Neutrophil (primary cell): Measurements from ENCODE around the gene TM9SF2.

Experiments used
- H3K27ac ChIP-seq: fragments of 200-600 bp; sonication (generic); 2 replicates; pipeline ENCODE4 v1.5.1; 2016; ENCODE audit warnings: mild to moderate bottlenecking, moderate library complexity
- H3K27me3 ChIP-seq: fragments of 200-600 bp; sonication (generic); 2 replicates; pipeline ENCODE4 v1.6.0; 2016; ENCODE audit warnings: mild to moderate bottlenecking
- H3K36me3 ChIP-seq: fragments of 200-600 bp; sonication (generic); 2 replicates; pipeline ENCODE4 v1.5.1; 2017
- H3K4me1 ChIP-seq, 2 experiments: fragments of 200-600 bp in 1 of 2; sonication (generic) in 1 of 2; 1 replicate in 1 of 2; 2 replicates in 1 of 2; pipeline versions ENCODE4 v1.5.1 to v1.6.1; 2013 to 2016; ENCODE audit warnings: low read depth in 1 of 2, low read length in 1 of 2, mild to moderate bottlenecking in 1 of 2, moderate library complexity in 1 of 2; ENCODE audit not compliant: control insufficient read depth in 1 of 2, insufficient read depth in 1 of 2
- H3K4me3 ChIP-seq, 2 experiments: fragments of 200-600 bp in 1 of 2; sonication (generic) in 1 of 2; 1 replicate in 1 of 2; 2 replicates in 1 of 2; pipeline ENCODE4 v1.5.1; 2013 to 2016; ENCODE audit warnings: low read depth in 1 of 2, low read length in 1 of 2, mild to moderate bottlenecking in 1 of 2, moderate library complexity in 1 of 2
- H3K9me3 ChIP-seq: fragments of 200-600 bp; sonication (generic); 2 replicates; pipeline ENCODE4 v1.5.1; 2016
- TF ChIP-seq, protein P1 (sequence below): fragments of 200-600 bp; sonication (generic); IDR thresholded peaks from 2 replicates; pipeline ENCODE4 v1.5.1; 2016; ENCODE audit warnings: antibody characterized with exemption

The TM9SF2 gene

DNA sequence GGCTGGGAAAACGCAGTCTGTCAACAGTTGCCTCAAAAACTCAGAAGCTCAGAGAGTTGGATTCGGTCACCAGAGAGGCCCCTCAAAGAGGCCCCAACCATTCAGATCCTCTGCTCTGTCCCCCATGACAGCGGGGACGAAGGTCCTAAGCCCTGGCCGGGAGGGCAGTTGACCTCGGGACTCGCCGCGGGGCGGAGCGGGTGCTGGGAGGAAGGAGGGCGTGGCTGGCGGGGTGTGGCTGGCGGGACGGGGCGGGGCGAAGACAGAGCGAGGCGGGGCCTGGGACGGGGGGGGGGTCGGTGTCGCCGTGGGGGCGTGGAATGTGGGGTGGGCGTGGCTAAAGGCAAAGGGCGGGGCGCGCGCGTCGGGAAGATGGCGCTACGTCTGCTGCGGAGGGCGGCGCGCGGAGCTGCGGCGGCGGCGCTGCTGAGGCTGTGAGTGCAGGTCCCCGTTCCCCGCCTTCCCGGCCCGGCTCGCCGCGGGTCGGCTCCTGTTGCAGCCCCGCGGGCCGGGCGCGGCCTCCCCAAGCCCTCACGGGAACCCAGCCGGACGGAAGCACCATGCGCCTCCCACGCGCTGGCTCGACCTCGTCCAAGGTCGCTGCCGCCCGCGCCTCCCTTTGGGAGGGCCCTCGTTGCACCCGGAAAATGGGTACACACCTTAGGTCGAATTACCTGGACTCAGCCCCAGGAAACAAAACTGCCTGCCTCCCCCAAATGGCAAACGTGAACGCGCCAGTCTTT lies 105.2 kb downstream of the TM9SF2 start, which contains the start of gene CLYBL:
TSS of gene CLYBL (plus strand) at position 367 of the 743 bp plus-strand sequence.
- H3K36me3 ChIP-seq: no peaks in the 10 kb centered on the region
- peak within 1 kb of the TSS; percentile 52 for H3K27ac ChIP-seq
- TF ChIP-seq, protein P1, sequence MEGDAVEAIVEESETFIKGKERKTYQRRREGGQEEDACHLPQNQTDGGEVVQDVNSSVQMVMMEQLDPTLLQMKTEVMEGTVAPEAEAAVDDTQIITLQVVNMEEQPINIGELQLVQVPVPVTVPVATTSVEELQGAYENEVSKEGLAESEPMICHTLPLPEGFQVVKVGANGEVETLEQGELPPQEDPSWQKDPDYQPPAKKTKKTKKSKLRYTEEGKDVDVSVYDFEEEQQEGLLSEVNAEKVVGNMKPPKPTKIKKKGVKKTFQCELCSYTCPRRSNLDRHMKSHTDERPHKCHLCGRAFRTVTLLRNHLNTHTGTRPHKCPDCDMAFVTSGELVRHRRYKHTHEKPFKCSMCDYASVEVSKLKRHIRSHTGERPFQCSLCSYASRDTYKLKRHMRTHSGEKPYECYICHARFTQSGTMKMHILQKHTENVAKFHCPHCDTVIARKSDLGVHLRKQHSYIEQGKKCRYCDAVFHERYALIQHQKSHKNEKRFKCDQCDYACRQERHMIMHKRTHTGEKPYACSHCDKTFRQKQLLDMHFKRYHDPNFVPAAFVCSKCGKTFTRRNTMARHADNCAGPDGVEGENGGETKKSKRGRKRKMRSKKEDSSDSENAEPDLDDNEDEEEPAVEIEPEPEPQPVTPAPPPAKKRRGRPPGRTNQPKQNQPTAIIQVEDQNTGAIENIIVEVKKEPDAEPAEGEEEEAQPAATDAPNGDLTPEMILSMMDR: peak; percentile 31
- H3K9me3 ChIP-seq: no peaks in the 10 kb centered on the region
- H3K27me3 ChIP-seq: peaks cover 7% of the 10 kb centered on the region
- peak within 1 kb of the TSS; percentile 66 to 76 for H3K4me3 ChIP-seq
- peaks cover 13 to 15% of the 10 kb centered on the region in 2 experiments for H3K4me1 ChIP-seq

DNA sequence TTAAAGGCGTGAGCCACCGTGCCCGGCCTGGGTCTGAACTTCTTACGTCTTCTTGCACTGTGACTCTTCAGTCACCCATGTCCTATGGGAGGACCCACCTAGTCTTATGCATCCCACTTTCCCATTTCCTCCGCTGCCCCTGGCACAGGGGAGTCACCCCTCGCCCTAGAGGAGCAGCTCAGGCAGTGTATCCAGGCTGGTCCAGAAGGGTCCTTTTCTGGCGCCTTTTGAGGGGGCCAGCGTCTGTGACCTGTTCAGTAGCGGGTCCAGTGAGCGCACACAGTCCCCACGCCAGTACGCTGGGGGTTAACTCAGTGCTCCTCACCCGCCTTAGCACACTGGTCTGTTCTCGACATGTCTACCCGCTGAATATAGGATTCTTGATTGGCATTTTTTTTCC lies 107.1 kb downstream of the TM9SF2 start:
- Histone ChIP-seq H3K27me3 (peaks cover 4% of the 10 kb centered on the region), H3K4me1 (peaks cover 13 to 15% of the 10 kb centered on the region in 2 experiments), H3K27ac (no peak overlapping the region), H3K36me3 (no peaks in the 10 kb centered on the region), H3K4me3 (no peak overlapping the region), H3K9me3 (no peaks in the 10 kb centered on the region)
- TF ChIP-seq, protein P1: no peak

DNA sequence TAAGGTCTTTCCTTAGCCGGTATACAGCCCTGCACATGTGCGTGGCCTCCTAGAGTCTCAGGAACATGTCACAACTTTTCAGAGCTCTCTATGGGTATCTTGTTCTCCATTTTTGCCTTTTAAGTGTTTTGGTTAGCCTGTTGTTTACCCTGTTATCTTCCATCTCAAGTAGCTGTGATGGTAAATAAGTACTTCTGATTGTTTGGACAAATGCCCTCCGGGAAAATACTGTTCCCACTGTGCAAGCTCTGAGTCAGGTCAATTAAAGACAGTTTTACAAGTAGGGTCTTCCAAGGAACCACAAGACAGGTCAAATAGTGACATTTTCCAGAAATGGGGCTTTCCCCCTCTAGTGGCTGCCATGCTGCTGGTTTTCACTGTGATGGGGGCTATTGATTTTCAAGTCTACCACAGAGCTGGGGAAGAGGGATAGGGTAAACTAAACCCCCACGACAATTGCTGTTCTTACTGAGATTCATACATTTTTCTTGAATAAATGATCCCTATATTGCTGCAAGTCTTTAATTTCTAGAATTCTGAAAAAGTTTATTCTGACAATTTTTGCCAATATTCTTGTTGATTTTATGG lies 109.5 kb downstream of the TM9SF2 start:
- Histone ChIP-seq H3K4me1 (peaks cover 10 to 14% of the 10 kb centered on the region in 2 experiments), H3K27ac (no peak overlapping the region)

More for the DNA sequence above, 109.5 kb downstream of the TM9SF2 start:
- Histone ChIP-seq H3K27me3 (no peaks in the 10 kb centered on the region), H3K36me3 (no peaks in the 10 kb centered on the region), H3K4me3 (no peak overlapping the region), H3K9me3 (no peaks in the 10 kb centered on the region)
- TF ChIP-seq, protein P1: no peak
